MM.1S (cell line): ENCODE results near the gene HPX.

Experiments
- DNase-seq: peaks from one replicate; pipeline ENCODE4 v3.0.0-alpha.2; 2015
- H2AFZ ChIP-seq: fragments of 300-600 bp; sonication (generic); 2 replicates; pipeline ENCODE4 v1.6.0; 2016; ENCODE audit warnings: antibody characterized with exemption, low read length
- H3F3A ChIP-seq: fragments of 300-600 bp; sonication (generic); 2 replicates; pipeline ENCODE4 v1.6.1; 2016; ENCODE audit warnings: mild to moderate bottlenecking, antibody characterized with exemption, low read length, moderate library complexity, mixed read lengths; ENCODE audit not compliant: insufficient read depth
- H3K27ac ChIP-seq: fragments of 300-600 bp; sonication (generic); 2 replicates; pipeline ENCODE4 v1.5.1; 2016; ENCODE audit warnings: mild to moderate bottlenecking, low read length
- H3K27me3 ChIP-seq: fragments of 300-600 bp; sonication (generic); replicated peaks from 2 replicates; pipeline ENCODE4 v1.6.0; 2016; ENCODE audit warnings: low read length; ENCODE audit not compliant: insufficient read depth
- H3K36me3 ChIP-seq: fragments of 300-600 bp; sonication (generic); replicated peaks from 2 replicates; pipeline ENCODE4 v1.6.1; 2016; ENCODE audit warnings: mild to moderate bottlenecking, low read length, mixed read lengths; ENCODE audit not compliant: insufficient read depth
- H3K4me1 ChIP-seq: fragments of 300-600 bp; sonication (generic); 2 replicates; pipeline ENCODE4 v1.6.1; 2016; ENCODE audit warnings: low read length, mixed read lengths
- H3K4me2 ChIP-seq: fragments of 300-600 bp; sonication (generic); 2 replicates; pipeline ENCODE4 v1.6.0; 2016; ENCODE audit warnings: low read depth, low read length
- H3K4me3 ChIP-seq: fragments of 300-600 bp; sonication (generic); 2 replicates; pipeline ENCODE4 v1.5.1; 2016; ENCODE audit warnings: low read length, mixed read lengths
- H3K79me2 ChIP-seq: fragments of 300-600 bp; sonication (generic); 2 replicates; pipeline ENCODE4 v1.6.1; 2016; ENCODE audit warnings: mixed run types, low read length, mixed read lengths
- H3K9ac ChIP-seq: fragments of 300-600 bp; sonication (generic); 2 replicates; pipeline ENCODE4 v1.6.1; 2016; ENCODE audit warnings: low read length, mixed read lengths
- H3K9me2 ChIP-seq: fragments of 300-600 bp; sonication (generic); replicated peaks from 2 replicates; pipeline ENCODE4 v1.6.1; 2016; ENCODE audit warnings: mild to moderate bottlenecking, low read length, mixed read lengths; ENCODE audit not compliant: insufficient read depth
- H3K9me3 ChIP-seq: fragments of 300-600 bp; sonication (generic); replicated peaks from 2 replicates; pipeline ENCODE4 v1.6.1; 2016; ENCODE audit warnings: mild to moderate bottlenecking, low read length, mixed read lengths; ENCODE audit not compliant: insufficient read depth
- H4K20me1 ChIP-seq: fragments of 300-600 bp; sonication (generic); 2 replicates; pipeline ENCODE4 v1.6.1; 2016; ENCODE audit warnings: mild to moderate bottlenecking, low read length, moderate library complexity, mixed read lengths; ENCODE audit not compliant: insufficient read depth
- EZH2 ChIP-seq: fragments of 300-600 bp; sonication (generic); optimal IDR thresholded peaks from 2 replicates; pipeline ENCODE3; 2017; ENCODE audit warnings: low read depth, mild to moderate bottlenecking, antibody characterized with exemption, low read length, mixed read lengths
- EZH2phosphoT487 ChIP-seq: fragments of 300-600 bp; sonication (generic); IDR thresholded peaks from 2 replicates; pipeline ENCODE4 v1.6.1; 2018; ENCODE audit warnings: antibody characterized with exemption, low read length
- TF ChIP-seq, protein P1 (sequence below): fragments of 300-600 bp; sonication (generic); IDR thresholded peaks from 2 replicates; pipeline ENCODE4 v1.5.1; 2016; ENCODE audit warnings: antibody characterized with exemption, low read length, mixed read lengths

Gene HPX

DNA sequence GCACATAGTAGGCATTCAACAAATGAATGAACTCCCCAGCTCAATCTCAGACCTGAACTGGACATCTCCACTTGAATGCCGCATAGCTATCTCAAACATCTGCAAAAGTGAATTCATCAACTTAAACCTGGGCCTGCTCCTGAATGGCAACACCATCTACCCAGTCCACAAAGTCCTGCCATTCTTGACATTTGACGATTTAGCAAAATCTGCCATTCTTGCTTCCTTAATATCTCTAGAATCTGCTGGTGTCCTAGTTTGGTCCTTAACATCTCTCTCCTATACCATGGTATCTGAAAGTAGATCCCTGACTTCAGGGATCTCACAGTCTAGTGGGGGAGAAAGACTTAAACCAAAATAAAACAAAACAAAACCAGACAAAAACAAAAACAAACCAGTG lies 12.4 kb upstream of the HPX start:
- Histone ChIP-seq H3K9me2 (no peaks in the 10 kb centered on the region), H3K4me3 (no peak overlapping the region), H3K36me3 (no peaks in the 10 kb centered on the region), H3K9me3 (no peaks in the 10 kb centered on the region), H3K4me1 (0 out of 2 replicates have a peak, but pooled peaks cover 5% of the 10 kb centered on the region), H2AFZ (no peak overlapping the region), H3F3A (no peaks in the 10 kb centered on the region), H3K4me2 (no peak overlapping the region), H3K9ac (no peak overlapping the region), H3K79me2 (no peaks in the 10 kb centered on the region), H3K27me3 (no peaks in the 10 kb centered on the region), H4K20me1 (no peaks in the 10 kb centered on the region), H3K27ac (no peak overlapping the region)
- no peak for DNase-seq
- TF ChIP-seq, protein P1, sequence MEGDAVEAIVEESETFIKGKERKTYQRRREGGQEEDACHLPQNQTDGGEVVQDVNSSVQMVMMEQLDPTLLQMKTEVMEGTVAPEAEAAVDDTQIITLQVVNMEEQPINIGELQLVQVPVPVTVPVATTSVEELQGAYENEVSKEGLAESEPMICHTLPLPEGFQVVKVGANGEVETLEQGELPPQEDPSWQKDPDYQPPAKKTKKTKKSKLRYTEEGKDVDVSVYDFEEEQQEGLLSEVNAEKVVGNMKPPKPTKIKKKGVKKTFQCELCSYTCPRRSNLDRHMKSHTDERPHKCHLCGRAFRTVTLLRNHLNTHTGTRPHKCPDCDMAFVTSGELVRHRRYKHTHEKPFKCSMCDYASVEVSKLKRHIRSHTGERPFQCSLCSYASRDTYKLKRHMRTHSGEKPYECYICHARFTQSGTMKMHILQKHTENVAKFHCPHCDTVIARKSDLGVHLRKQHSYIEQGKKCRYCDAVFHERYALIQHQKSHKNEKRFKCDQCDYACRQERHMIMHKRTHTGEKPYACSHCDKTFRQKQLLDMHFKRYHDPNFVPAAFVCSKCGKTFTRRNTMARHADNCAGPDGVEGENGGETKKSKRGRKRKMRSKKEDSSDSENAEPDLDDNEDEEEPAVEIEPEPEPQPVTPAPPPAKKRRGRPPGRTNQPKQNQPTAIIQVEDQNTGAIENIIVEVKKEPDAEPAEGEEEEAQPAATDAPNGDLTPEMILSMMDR: no peak
- TF ChIP-seq EZH2phosphoT487 (no peak), EZH2 (no peak)

DNA sequence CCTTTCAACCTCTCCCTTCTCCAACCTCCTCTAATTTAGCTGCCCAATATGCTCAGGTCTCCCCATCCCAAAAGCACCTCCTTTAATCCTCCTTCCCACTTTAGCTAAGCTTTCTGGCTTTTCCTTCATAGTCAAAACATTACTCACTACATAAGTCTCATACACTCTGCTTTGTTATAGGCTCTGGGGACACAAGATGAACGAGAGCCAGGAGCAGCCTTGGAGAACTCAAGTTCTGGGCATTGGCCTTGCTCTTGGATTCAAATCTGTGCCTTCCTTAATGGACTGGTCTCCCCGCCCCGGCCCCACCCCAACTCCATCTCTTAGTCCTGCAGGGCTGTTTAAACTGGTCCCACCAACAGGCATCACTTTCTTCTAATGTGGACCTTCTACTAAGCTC lies 11.4 kb upstream of the HPX start:
- 0 out of 2 replicates have a peak, but pooled peaks cover 5% of the 10 kb centered on the region for H3K4me1 ChIP-seq
- H3K9me3 ChIP-seq: no peaks in the 10 kb centered on the region
- H2AFZ ChIP-seq: no peak overlapping the region
- no peak overlapping the region for H3K4me3 ChIP-seq
- DNase-seq: no peak
- no peak overlapping the region for H3K9ac ChIP-seq
- TF ChIP-seq EZH2phosphoT487 (no peak), EZH2 (no peak)
- TF ChIP-seq, protein P1: no peak
- no peak overlapping the region for H3K4me2 ChIP-seq
- no peaks in the 10 kb centered on the region for H3K79me2 ChIP-seq
- H4K20me1 ChIP-seq: no peaks in the 10 kb centered on the region
- H3K9me2 ChIP-seq: no peaks in the 10 kb centered on the region
- H3K27ac ChIP-seq: no peak overlapping the region
- no peaks in the 10 kb centered on the region for H3K36me3 ChIP-seq
- no peaks in the 10 kb centered on the region for H3F3A ChIP-seq
- no peaks in the 10 kb centered on the region for H3K27me3 ChIP-seq

DNA sequence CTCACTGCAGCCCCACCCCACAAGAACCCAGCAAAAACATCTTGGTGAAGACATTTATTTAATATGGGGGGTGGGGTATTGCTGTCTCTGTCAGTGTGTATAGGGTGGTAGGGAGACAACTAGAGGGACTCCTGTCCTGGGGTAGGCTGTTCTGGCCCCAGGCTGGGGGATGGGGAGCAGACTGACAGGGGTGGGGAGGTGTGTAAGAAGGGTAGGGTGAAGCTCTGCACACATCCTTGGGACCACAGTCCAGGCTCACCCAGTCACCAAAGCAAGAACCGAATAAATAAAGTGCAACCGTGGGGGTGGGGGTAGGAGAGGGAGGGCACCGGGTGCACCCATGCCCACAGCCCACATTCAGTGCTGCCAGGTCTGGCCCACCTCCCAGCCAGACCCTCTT lies 7.8 kb upstream of the HPX start:
- no peak for DNase-seq
- no peaks in the 10 kb centered on the region for H3K27me3 ChIP-seq
- no peak overlapping the region for H2AFZ ChIP-seq
- H3K9me3 ChIP-seq: no peaks in the 10 kb centered on the region
- no peak overlapping the region for H3K4me3 ChIP-seq
- no peaks in the 10 kb centered on the region for H3K9me2 ChIP-seq
- H4K20me1 ChIP-seq: no peaks in the 10 kb centered on the region
- no peaks in the 10 kb centered on the region for H3K36me3 ChIP-seq
- no peaks in the 10 kb centered on the region for H3F3A ChIP-seq
- no peaks in the 10 kb centered on the region for H3K4me1 ChIP-seq
- no peaks in the 10 kb centered on the region for H3K79me2 ChIP-seq
- no peak overlapping the region for H3K4me2 ChIP-seq
- no peak overlapping the region for H3K27ac ChIP-seq
- no peak overlapping the region for H3K9ac ChIP-seq
- TF ChIP-seq, protein P1: no peak
- TF ChIP-seq EZH2phosphoT487: no peak
